Loucy (cell line): ENCODE results near the gene UBA52.

Source experiments
- H2AFZ ChIP-seq: fragments of 200-600 bp; sonication (generic); 2 replicates; pipeline ENCODE4 v1.6.0; 2016; ENCODE audit warnings: antibody characterized with exemption, mild to moderate bottlenecking, low read length, moderate library complexity
- H3F3A ChIP-seq: fragments of 200-600 bp; 2 replicates; pipeline ENCODE4 v1.6.0; 2016; ENCODE audit warnings: antibody characterized with exemption, low read depth, mild to moderate bottlenecking
- H3K27me3 ChIP-seq: fragments of 200-600 bp; sonication (generic); 2 replicates; pipeline ENCODE4 v1.6.1; 2014; ENCODE audit warnings: low read length, mild to moderate bottlenecking; ENCODE audit not compliant: insufficient read depth, poor library complexity, severe bottlenecking
- H3K36me3 ChIP-seq: fragments of 200-600 bp; sonication (generic); 2 replicates; pipeline ENCODE4 v1.6.1; 2016; ENCODE audit warnings: low read length; ENCODE audit not compliant: insufficient read depth
- H3K4me1 ChIP-seq: fragments of 200-600 bp; sonication (generic); 2 replicates; pipeline ENCODE4 v1.5.1; 2014; ENCODE audit warnings: low read length, mild to moderate bottlenecking; ENCODE audit not compliant: insufficient read depth, poor library complexity, severe bottlenecking
- H3K4me2 ChIP-seq: fragments of 200-600 bp; sonication (generic); 2 replicates; pipeline ENCODE4 v1.6.0; 2014; ENCODE audit warnings: antibody characterized with exemption, low read length, low read depth, mild to moderate bottlenecking; ENCODE audit not compliant: poor library complexity, severe bottlenecking
- H3K4me3 ChIP-seq: fragments of 200-600 bp; sonication (generic); 2 replicates; pipeline ENCODE4 v1.5.1; 2014; ENCODE audit warnings: low read length, mild to moderate bottlenecking, mixed read lengths; ENCODE audit not compliant: poor library complexity, severe bottlenecking
- H3K79me2 ChIP-seq: fragments of 200-600 bp; sonication (generic); 2 replicates; pipeline ENCODE4 v1.6.1; 2014; ENCODE audit warnings: low read length; ENCODE audit not compliant: insufficient read depth
- H3K9ac ChIP-seq: fragments of 200-600 bp; sonication (generic); 2 replicates; pipeline ENCODE4 v1.6.0; 2014; ENCODE audit warnings: mild to moderate bottlenecking, low read depth, low read length, moderate library complexity; ENCODE audit not compliant: poor library complexity, severe bottlenecking
- H3K9me2 ChIP-seq: fragments of 200-600 bp; sonication (generic); replicated peaks from 2 replicates; pipeline ENCODE4 v1.6.1; 2016; ENCODE audit warnings: low read depth, low read length, mixed read lengths
- H3K9me3 ChIP-seq: fragments of 200-600 bp; sonication (generic); 2 replicates; pipeline ENCODE4 v1.6.1; 2014; ENCODE audit warnings: mild to moderate bottlenecking, antibody characterized with exemption, low read length, low read depth; ENCODE audit not compliant: insufficient read depth
- H4K20me1 ChIP-seq: fragments of 200-600 bp; sonication (generic); 2 replicates; pipeline ENCODE4 v1.6.0; 2014; ENCODE audit warnings: antibody characterized with exemption, low read length, mild to moderate bottlenecking; ENCODE audit not compliant: insufficient read depth, poor library complexity, severe bottlenecking
- CTCF ChIP-seq: fragments of 200-600 bp; sonication (generic); conservative IDR thresholded peaks from 2 replicates; pipeline ENCODE4 v1.5.1; 2014; ENCODE audit warnings: mild to moderate bottlenecking, antibody characterized with exemption, low read length
- EZH2phosphoT487 ChIP-seq: fragments of 200-600 bp; IDR thresholded peaks from 2 replicates; pipeline ENCODE4 v1.6.1; 2018; ENCODE audit warnings: antibody characterized with exemption, mild to moderate bottlenecking, moderate library complexity, borderline replicate concordance

UBA52 gene

GRCh38 chr19:18612772-18613588 is 41.3 kb downstream of the UBA52 start, which contains the start of gene TMEM59L:
TMEM59L (plus strand) TSS chr19:18612870; CDS start chr19:18612959, 89 bp downstream.
- Histone ChIP-seq H2AFZ (peak within 1 kb of the TSS; percentile 60; the same call in 1 of the 2 replicates), H3K9ac (peak within 1 kb of the TSS; percentile 36), H3F3A (no peaks in the 10 kb centered on the region), H4K20me1 (no peaks in the 10 kb centered on the region), H3K9me3 (no peaks in the 10 kb centered on the region), H3K27me3 (no peaks in the 10 kb centered on the region), H3K9me2 (no peaks in the 10 kb centered on the region), H3K79me2 (no peaks in the 10 kb centered on the region), H3K4me1 (no peaks in the 10 kb centered on the region), H3K36me3 (no peaks in the 10 kb centered on the region), H3K4me2 (peak within 1 kb of the TSS; percentile 64), H3K4me3 (peak within 1 kb of the TSS; percentile 64)
- TF ChIP-seq EZH2phosphoT487 (no peak), CTCF (no peak)

- no peaks in the 10 kb centered on the region for H3K9me2 ChIP-seq
- no peaks in the 10 kb centered on the region for H3K36me3 ChIP-seq
- H3K4me2 ChIP-seq, result no peak overlapping the region
- H4K20me1 ChIP-seq, result no peaks in the 10 kb centered on the region
- no peaks in the 10 kb centered on the region for H3K9me3 ChIP-seq
- no peaks in the 10 kb centered on the region for H3F3A ChIP-seq
- H2AFZ ChIP-seq, result no peak overlapping the region
- H3K9ac ChIP-seq, result no peak overlapping the region
- H3K4me3 ChIP-seq, result no peak overlapping the region
- H3K27me3 ChIP-seq, result no peaks in the 10 kb centered on the region
- no peaks in the 10 kb centered on the region for H3K79me2 ChIP-seq
- no peaks in the 10 kb centered on the region for H3K4me1 ChIP-seq
- no peak for TF ChIP-seq CTCF
- TF ChIP-seq EZH2phosphoT487, result no peak
Observed at GRCh38 chr19:18613589-18614234, 42.1 kb downstream of the UBA52 start.

- H3F3A ChIP-seq, result no peaks in the 10 kb centered on the region
- no peaks in the 10 kb centered on the region for H3K27me3 ChIP-seq
- H3K9me2 ChIP-seq, result no peaks in the 10 kb centered on the region
- no peaks in the 10 kb centered on the region for H3K4me1 ChIP-seq
- no peak overlapping the region for H2AFZ ChIP-seq
- no peak overlapping the region for H3K4me2 ChIP-seq
- no peaks in the 10 kb centered on the region for H3K79me2 ChIP-seq
- no peak overlapping the region for H3K4me3 ChIP-seq
- H3K9me3 ChIP-seq, result no peaks in the 10 kb centered on the region
- no peaks in the 10 kb centered on the region for H4K20me1 ChIP-seq
- H3K9ac ChIP-seq, result no peak overlapping the region
- TF ChIP-seq CTCF (no peak), EZH2phosphoT487 (no peak)
- H3K36me3 ChIP-seq, result no peaks in the 10 kb centered on the region
Observed at GRCh38 chr19:18616023-18616422, 44.4 kb downstream of the UBA52 start.
